GM18499 (cell line): ENCODE results near the gene TAS2R4.
"Not testable (repeated sequence)": the region's sequence is repeated elsewhere in the genome, so short reads cannot be mapped to it uniquely, and the experiment has no call there.

Experiments used
- ATAC-seq: cut with Tn5 transposase; IDR thresholded peaks from one replicate; pipeline ENCODE4 v1.9.1; 2021; ENCODE audit warnings: moderate number of reproducible peaks; ENCODE audit not compliant: insufficient read depth, unreplicated experiment

TAS2R4 gene

GRCh38 chr7:141776374-141776773, at the start of gene TAS2R4:
TAS2R4 (plus strand) TSS chr7:141776674; CDS start chr7:141778489, 1,815 bp downstream.
- no peak for ATAC-seq

GRCh38 chr7:141729020-141729419, 47.5 kb upstream of the TAS2R4 start:
- ATAC-seq, result no peak

GRCh38 chr7:141731476-141732149, 44.9 kb upstream of the TAS2R4 start:
- no peak for ATAC-seq

GRCh38 chr7:141737118-141737835, 39.2 kb upstream of the TAS2R4 start:
- no peak for ATAC-seq

- ATAC-seq, result peak; percentile 85
Observed at GRCh38 chr7:141737836-141738591, 38.5 kb upstream of the TAS2R4 start, which contains the start of gene SSBP1. SSBP1 (plus strand) TSS chr7:141738358; CDS start chr7:141739167, 809 bp downstream.

GRCh38 chr7:141738592-141739013, 37.9 kb upstream of the TAS2R4 start:
- no peak for ATAC-seq

- no peak for ATAC-seq
Observed at GRCh38 chr7:141739250-141739649, 37.2 kb upstream of the TAS2R4 start.

GRCh38 chr7:141742229-141742628, 34.2 kb upstream of the TAS2R4 start:
- no peak for ATAC-seq

GRCh38 chr7:141744131-141744530, 32.3 kb upstream of the TAS2R4 start:
- no peak for ATAC-seq

GRCh38 chr7:141748396-141748795, 28.1 kb upstream of the TAS2R4 start:
- no peak for ATAC-seq

GRCh38 chr7:141751904-141752303, 24.6 kb upstream of the TAS2R4 start:
- not testable (repeated sequence) for ATAC-seq

GRCh38 chr7:141752634-141753033, 23.8 kb upstream of the TAS2R4 start:
- ATAC-seq, result no peak

- ATAC-seq, result no peak
Observed at GRCh38 chr7:141754939-141755338, 21.5 kb upstream of the TAS2R4 start.

GRCh38 chr7:141763797-141764196, 12.7 kb upstream of the TAS2R4 start, which contains the start of gene TAS2R3:
TAS2R3 (plus strand) TSS chr7:141764097; CDS start chr7:141764159, 62 bp downstream.
- no peak for ATAC-seq

- ATAC-seq, result not testable (repeated sequence)
Observed at GRCh38 chr7:141770083-141770583, 6.3 kb upstream of the TAS2R4 start.

GRCh38 chr7:141785706-141786552, 9.5 kb downstream of the TAS2R4 start:
- ATAC-seq, result peak; percentile 71

- no peak for ATAC-seq
Observed at GRCh38 chr7:141788296-141788695, 11.8 kb downstream of the TAS2R4 start.

- ATAC-seq, result no peak
Observed at GRCh38 chr7:141789917-141790316, 13.4 kb downstream of the TAS2R4 start, which contains the start of gene TAS2R5. TAS2R5 (plus strand) TSS chr7:141790217; CDS start chr7:141790362, 145 bp downstream.

- ATAC-seq, result no peak
Observed at GRCh38 chr7:141792526-141792925, 16.1 kb downstream of the TAS2R4 start.

GRCh38 chr7:141820067-141820466, 43.6 kb downstream of the TAS2R4 start:
- no peak for ATAC-seq
